Effector memory CD8-positive, alpha-beta T cell (primary cell): ENCODE measurements around the gene TANK.
"Not testable (repeated sequence)": the region's sequence is repeated elsewhere in the genome, so short reads cannot be mapped to it uniquely, and the experiment has no call there.

Source experiments
- ATAC-seq: fragments of 150-1000 bp; cut with Tn5 transposase; replicated peaks from 2 replicates; pipeline ENCODE4 v1.10.0; 2021; ENCODE audit warnings: mild to moderate bottlenecking, moderate library complexity
- DNase-seq, 3 experiments: peaks; one replicate each; pipeline ENCODE4 v3.0.0; 2021
- H3K27ac Mint-ChIP-seq, 2 donors: one replicate each; pipeline ENCODE4 v1.8.0; 2022; ENCODE audit warnings: mild to moderate bottlenecking in 2 of 2, mixed read lengths in 2 of 2, moderate library complexity in 2 of 2
- H3K27me3 Mint-ChIP-seq, 2 donors: one replicate each; pipeline ENCODE4 v1.8.0; 2022; ENCODE audit warnings: mixed read lengths in 2 of 2
- H3K36me3 Mint-ChIP-seq: one replicate; pipeline ENCODE4 v1.8.0; 2022; ENCODE audit warnings: mild to moderate bottlenecking, moderate library complexity, mixed read lengths; ENCODE audit not compliant: insufficient read depth
- H3K4me1 Mint-ChIP-seq, 2 donors: one replicate each; pipeline ENCODE4 v1.8.0; 2022; ENCODE audit warnings: low read depth in 2 of 2, mixed read lengths in 2 of 2
- H3K4me3 Mint-ChIP-seq, 2 donors: one replicate each; pipeline ENCODE4 v1.8.0; 2022; ENCODE audit warnings: mild to moderate bottlenecking in 2 of 2, mixed read lengths in 2 of 2, moderate library complexity in 2 of 2
- H3K9me3 Mint-ChIP-seq, 2 donors: one replicate each; pipeline ENCODE4 v1.8.0; 2022; ENCODE audit warnings: mixed read lengths in 2 of 2

TANK gene

DNA sequence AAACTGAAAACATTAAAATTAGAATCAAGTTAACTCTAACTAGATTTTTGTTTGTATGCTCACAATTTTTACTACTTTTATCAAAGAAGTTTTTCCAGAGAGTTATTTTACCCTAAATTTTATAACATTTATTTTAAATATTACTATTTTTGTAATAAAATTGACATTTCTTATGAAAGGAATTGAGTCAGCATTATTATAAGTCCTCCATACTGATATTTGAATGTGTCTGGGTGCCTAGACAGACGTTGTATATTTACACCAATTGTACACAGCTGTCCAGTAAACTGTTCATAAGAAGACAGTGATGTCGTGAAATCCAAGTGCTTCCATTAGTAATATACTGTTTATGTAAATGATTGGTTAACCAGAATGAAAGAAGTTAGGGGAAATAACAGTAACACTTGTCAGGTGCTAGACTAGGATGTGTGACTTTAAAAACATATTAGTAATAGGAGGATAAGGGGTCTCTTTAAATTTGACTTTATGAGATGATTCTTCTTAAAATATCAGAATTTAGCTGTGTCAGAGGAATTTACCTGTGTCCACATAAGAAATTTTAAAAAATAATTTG lies 73.7 kb downstream of the TANK start:
- Mint-ChIP-seq H3K4me3 (no peak overlapping the region), H3K9me3 (no peaks in the 10 kb centered on the region), H3K36me3 (peaks cover 22% of the 10 kb centered on the region), H3K4me1 (peaks cover 13 to 20% of the 10 kb centered on the region in 2 donors), H3K27me3 (no peaks in the 10 kb centered on the region), H3K27ac (peak overlapping the region in 1 of 2 donors; percentile 80)
- DNase-seq = no peak
- ATAC-seq = peak; percentile 36

GRCh38 chr2:161234627-161235026 lies 74.4 kb downstream of the TANK start:
- peak overlapping the region in 1 of 2 donors; percentile 80 for H3K27ac Mint-ChIP-seq

DNA sequence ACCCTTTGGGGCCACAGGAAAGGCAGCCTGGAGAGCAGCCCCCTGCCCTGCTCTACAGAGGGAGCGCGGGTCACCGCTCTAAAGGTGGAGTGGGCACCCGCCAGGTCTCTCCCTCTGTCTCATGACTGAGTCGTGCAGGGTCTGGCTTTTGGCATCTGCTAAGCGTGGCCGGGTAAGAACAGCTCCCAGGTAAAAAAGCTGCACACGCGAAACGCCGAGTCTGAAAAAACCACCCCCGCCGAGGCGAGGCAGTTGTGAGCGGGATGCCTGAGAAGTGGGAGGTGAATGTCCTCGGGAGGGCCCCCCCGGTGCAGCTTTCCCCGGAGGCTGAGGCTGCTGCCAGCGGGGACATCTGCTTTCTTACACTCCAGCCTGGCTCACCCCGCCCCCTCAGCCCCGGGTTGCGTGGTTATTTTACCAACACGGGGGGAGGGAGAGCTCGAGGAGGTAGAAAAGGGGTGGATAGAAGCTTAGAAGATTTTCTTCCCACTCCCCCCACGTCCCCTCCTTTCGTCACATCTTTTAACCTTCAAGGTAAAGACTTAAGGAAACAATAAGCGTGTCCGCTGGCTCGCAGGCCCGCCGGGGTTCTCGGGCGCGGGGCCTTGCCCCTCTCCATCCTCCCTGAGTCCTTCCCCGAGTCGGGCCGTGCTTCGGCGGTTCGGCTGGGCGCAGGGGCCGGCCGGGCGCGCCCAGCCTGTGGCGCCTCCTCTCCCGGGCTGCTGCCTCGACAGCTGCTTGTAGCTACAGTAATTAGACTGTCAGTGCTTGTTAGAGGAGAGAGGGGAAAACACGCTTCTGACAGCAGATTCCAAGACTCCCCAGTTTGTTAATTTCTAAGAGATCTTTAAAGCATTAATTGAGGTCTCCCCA lies 77.4 kb downstream of the TANK start:
- Mint-ChIP-seq H3K9me3 (no peaks in the 10 kb centered on the region), H3K4me3 (peak overlapping the region; percentile 88), H3K27ac (peak overlapping the region; percentile 63 to 68), H3K27me3 (no peaks in the 10 kb centered on the region), H3K36me3 (peaks cover 8% of the 10 kb centered on the region), H3K4me1 (peaks cover 13 to 21% of the 10 kb centered on the region in 2 donors)
- ATAC-seq (peak; percentile 52), DNase-seq (peak in 2 of 3 experiments; percentile 29 to 55)

More at GRCh38 chr2:161234627-161235026, 74.4 kb downstream of the TANK start:
- H3K36me3 Mint-ChIP-seq = peaks cover 22% of the 10 kb centered on the region
- H3K27me3 Mint-ChIP-seq = no peaks in the 10 kb centered on the region
- DNase-seq = no peak
- no peak for ATAC-seq
- H3K4me3 Mint-ChIP-seq = no peak overlapping the region
- peaks cover 13 to 16% of the 10 kb centered on the region in 2 donors for H3K4me1 Mint-ChIP-seq
- no peaks in the 10 kb centered on the region for H3K9me3 Mint-ChIP-seq

GRCh38 chr2:161238265-161238559 lies 78.0 kb downstream of the TANK start:
- H3K4me1 Mint-ChIP-seq = peaks cover 13 to 27% of the 10 kb centered on the region in 2 donors
- H3K36me3 Mint-ChIP-seq = peaks cover 8% of the 10 kb centered on the region
- no peaks in the 10 kb centered on the region for H3K9me3 Mint-ChIP-seq
- DNase-seq = no peak
- no peak for ATAC-seq
- no peaks in the 10 kb centered on the region for H3K27me3 Mint-ChIP-seq
- peak overlapping the region; percentile 63 to 68 for H3K27ac Mint-ChIP-seq
- H3K4me3 Mint-ChIP-seq = peak overlapping the region; percentile 88

DNA sequence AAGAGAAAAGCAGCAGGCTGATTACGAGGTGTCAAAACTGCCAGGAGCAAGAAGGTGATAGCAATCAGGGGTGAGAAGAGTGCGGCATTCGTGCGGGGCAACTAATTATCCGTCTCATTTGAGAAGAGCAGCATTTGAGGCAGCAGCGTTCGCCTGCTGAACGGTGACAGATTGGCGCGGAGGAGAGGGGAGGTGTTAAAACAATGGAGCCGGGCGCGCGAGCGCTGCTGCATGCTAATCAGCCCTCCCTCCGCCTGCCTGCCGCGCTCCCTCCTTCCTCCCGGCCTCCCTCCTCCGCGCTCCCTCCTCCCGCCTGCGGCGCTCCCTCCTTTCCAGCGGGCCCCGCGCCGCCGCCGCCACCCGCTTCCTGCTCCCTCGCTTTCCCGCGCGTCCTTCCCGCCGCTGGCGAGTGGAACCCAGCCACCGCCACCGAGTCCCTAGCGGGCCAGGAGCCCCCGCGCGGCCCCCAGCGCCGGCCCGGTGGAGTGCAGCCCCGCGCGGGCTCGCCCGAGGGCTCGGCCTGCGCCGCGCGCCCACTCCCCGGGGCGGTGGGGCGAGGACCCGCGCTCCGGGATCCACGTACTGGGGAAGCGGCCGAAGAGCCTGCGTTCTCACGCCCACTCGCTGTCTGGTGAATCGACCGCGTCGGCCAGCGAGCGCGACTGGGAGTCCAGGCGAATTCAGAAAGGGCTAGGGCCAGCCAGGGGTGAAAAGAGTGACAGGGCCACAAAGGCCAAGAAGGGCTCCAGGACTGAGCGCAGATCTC lies 78.5 kb downstream of the TANK start:
- peaks cover 8% of the 10 kb centered on the region for H3K36me3 Mint-ChIP-seq
- ATAC-seq (peak; percentile 70), DNase-seq (peak; percentile 34 to 50 (median 41))
- peaks cover 13 to 32% of the 10 kb centered on the region in 2 donors for H3K4me1 Mint-ChIP-seq
- H3K27me3 Mint-ChIP-seq = no peaks in the 10 kb centered on the region
- peak overlapping the region; percentile 63 to 68 for H3K27ac Mint-ChIP-seq
- H3K9me3 Mint-ChIP-seq = no peaks in the 10 kb centered on the region
- peak overlapping the region; percentile 88 for H3K4me3 Mint-ChIP-seq

GRCh38 chr2:161239326-161240109 lies 79.3 kb downstream of the TANK start:
- Mint-ChIP-seq H3K4me3 (peak overlapping the region; percentile 88), H3K27me3 (peaks cover 0 to 8% of the 10 kb centered on the region in 2 donors), H3K4me1 (peaks cover 15 to 35% of the 10 kb centered on the region in 2 donors), H3K9me3 (no peaks in the 10 kb centered on the region), H3K27ac (no peak overlapping the region), H3K36me3 (peaks cover 9% of the 10 kb centered on the region)
- ATAC-seq (no peak), DNase-seq (no peak)

- H3K27me3 Mint-ChIP-seq = peaks cover 0 to 25% of the 10 kb centered on the region in 2 donors
Measured at GRCh38 chr2:161241894-161242293, 81.7 kb downstream of the TANK start.

GRCh38 chr2:161243312-161243711 lies 83.1 kb downstream of the TANK start:
- peak overlapping the region in 1 of 2 donors; percentile 93 for H3K27ac Mint-ChIP-seq
- DNase-seq (no peak), ATAC-seq (no peak)
- H3K27me3 Mint-ChIP-seq = peaks cover 0 to 31% of the 10 kb centered on the region in 2 donors
- H3K36me3 Mint-ChIP-seq = peaks cover 5% of the 10 kb centered on the region
- peak overlapping the region in 1 of 2 donors; percentile 89 for H3K4me3 Mint-ChIP-seq
- no peaks in the 10 kb centered on the region for H3K9me3 Mint-ChIP-seq
- H3K4me1 Mint-ChIP-seq = peaks cover 7 to 46% of the 10 kb centered on the region in 2 donors

More at GRCh38 chr2:161241894-161242293, 81.7 kb downstream of the TANK start:
- no peak for ATAC-seq
- Mint-ChIP-seq H3K36me3 (peaks cover 10% of the 10 kb centered on the region), H3K27ac (peak overlapping the region in 1 of 2 donors; percentile 93), H3K4me1 (peaks cover 19 to 44% of the 10 kb centered on the region in 2 donors), H3K4me3 (no peak overlapping the region), H3K9me3 (no peaks in the 10 kb centered on the region)
- no peak for DNase-seq

DNA sequence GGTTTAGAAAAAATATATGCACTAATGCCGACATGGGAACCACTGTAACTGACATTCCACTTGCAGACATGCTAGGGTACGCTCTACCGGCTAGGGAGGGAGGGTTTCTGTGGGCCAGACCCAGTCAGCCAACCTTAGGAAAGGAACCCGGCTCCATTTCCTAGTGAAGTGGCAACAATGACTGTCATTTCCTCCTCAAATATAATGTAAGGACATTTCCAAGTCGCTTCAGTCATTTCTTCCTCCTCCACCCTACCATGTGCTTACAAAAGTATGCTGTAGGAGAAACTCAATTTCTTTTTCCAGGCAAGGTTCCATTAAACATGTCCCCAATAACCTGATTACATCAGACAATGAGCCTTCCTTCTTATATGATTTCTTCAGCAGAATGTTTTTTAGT lies 83.7 kb downstream of the TANK start:
- peak overlapping the region in 1 of 2 donors; percentile 93 for H3K27ac Mint-ChIP-seq
- H3K36me3 Mint-ChIP-seq = peaks cover 5% of the 10 kb centered on the region
- no peak for ATAC-seq
- no peak for DNase-seq
- peaks cover 5 to 43% of the 10 kb centered on the region in 2 donors for H3K4me1 Mint-ChIP-seq
- H3K27me3 Mint-ChIP-seq = peaks cover 0 to 31% of the 10 kb centered on the region in 2 donors
- no peaks in the 10 kb centered on the region for H3K9me3 Mint-ChIP-seq
- peak overlapping the region; percentile 82 to 89 for H3K4me3 Mint-ChIP-seq

DNA sequence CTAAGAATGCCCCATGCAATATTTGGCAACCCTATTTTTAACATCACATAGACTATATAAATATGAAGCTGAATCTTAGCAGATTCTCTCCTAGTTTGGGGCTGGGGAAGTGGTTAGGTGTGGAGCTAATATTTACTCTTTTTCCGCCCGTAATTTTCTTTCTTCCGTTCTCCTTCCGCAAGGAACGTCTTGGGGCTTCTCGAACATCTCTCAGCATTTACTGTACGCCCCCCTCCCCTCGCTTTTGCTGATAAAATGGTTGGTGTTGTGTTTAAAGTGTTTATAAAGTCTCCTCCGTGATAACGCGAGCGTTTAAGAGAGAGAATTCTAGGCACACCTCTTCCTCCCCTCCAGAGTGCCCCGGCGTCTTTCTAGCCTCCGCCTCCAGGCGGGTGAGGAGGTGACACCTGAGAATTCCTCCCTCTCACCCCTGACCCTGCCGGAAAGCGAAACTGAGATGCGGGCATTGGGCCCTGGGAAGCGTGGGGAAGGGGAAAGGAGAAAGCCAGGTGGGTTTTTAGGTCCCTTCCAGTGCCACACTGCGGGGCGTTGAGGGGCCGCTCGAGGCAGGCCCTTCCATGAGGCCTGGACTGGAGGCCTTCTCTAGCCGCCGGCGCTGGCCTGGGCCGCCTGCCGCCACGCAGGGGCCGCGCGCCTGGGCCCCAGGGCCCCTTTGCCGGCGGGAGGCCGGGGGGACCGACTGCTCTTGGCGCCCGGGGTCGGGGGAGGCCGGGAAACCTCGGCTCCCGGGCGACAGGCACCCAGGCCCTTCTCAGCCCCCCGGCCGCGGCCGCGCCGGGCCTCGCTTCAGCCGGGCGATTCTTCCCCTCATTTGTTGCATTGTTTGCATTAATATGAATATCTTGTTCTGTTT lies 84.4 kb downstream of the TANK start:
- Mint-ChIP-seq H3K4me1 (peaks cover 5 to 43% of the 10 kb centered on the region in 2 donors), H3K4me3 (peak overlapping the region; percentile 82 to 89), H3K27me3 (peaks cover 0 to 31% of the 10 kb centered on the region in 2 donors), H3K27ac (peak overlapping the region; percentile 85 to 93)
- ATAC-seq (peak; percentile 96), DNase-seq (peak; percentile 35 to 60 (median 40))
- not testable (repeated sequence) for H3K9me3 Mint-ChIP-seq, H3K36me3 Mint-ChIP-seq

DNA sequence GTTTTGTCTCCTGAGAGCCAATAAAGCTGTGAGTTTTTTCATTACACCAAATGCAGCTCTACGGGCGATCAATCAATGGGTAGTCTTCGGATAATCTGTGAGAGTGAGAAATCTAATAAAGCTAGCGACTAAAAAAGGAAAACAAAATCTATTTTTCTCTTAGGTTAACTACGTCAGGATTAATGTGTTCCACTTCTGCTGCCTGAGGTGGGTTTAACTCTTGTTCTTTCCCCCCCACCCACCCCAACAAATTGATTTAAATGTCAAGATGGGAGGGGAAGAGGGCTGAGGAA lies 85.0 kb downstream of the TANK start:
- DNase-seq (no peak), ATAC-seq (no peak)
- Mint-ChIP-seq H3K27ac (peak overlapping the region; percentile 85 to 93), H3K4me1 (peaks cover 5 to 39% of the 10 kb centered on the region in 2 donors), H3K27me3 (peaks cover 0 to 31% of the 10 kb centered on the region in 2 donors), H3K9me3 (no peaks in the 10 kb centered on the region), H3K4me3 (peak overlapping the region; percentile 66 to 89), H3K36me3 (peaks cover 5% of the 10 kb centered on the region)

- Mint-ChIP-seq H3K4me1 (peaks cover 5 to 39% of the 10 kb centered on the region in 2 donors), H3K4me3 (peak overlapping the region; percentile 29 to 89), H3K27me3 (peaks cover 0 to 31% of the 10 kb centered on the region in 2 donors), H3K36me3 (peaks cover 5% of the 10 kb centered on the region), H3K27ac (peak overlapping the region in 1 of 2 donors; percentile 93), H3K9me3 (no peaks in the 10 kb centered on the region)
- DNase-seq (no peak), ATAC-seq (no peak)
Measured at GRCh38 chr2:161245671-161246070, 85.4 kb downstream of the TANK start.
